Ectodermal cell (in vitro differentiated cells): Measurements from ENCODE around the gene ADAMTS9.
A peak's percentile ranks its signal among the peaks of the same experiment; 100 is the strongest.

ENCODE experiments used
- H3K27ac ChIP-seq: 2 replicates; pipeline ENCODE4 v1.7.0; 2013; ENCODE audit warnings: mild to moderate bottlenecking, low read depth, low read length; ENCODE audit not compliant: insufficient read depth, poor library complexity, severe bottlenecking
- H3K27me3 ChIP-seq: 2 replicates; pipeline ENCODE4 v1.7.0; 2013; ENCODE audit warnings: mild to moderate bottlenecking, low read length; ENCODE audit not compliant: insufficient read depth, control insufficient read depth, poor library complexity, severe bottlenecking
- H3K36me3 ChIP-seq: one replicate; pipeline ENCODE4 v1.7.0; 2013; ENCODE audit warnings: low read length; ENCODE audit not compliant: control insufficient read depth, insufficient read depth
- H3K4me1 ChIP-seq: one replicate; pipeline ENCODE4 v1.7.0; 2013; ENCODE audit warnings: low read length; ENCODE audit not compliant: control insufficient read depth, insufficient read depth
- H3K4me3 ChIP-seq: 2 replicates; pipeline ENCODE4 v1.7.0; 2013; ENCODE audit warnings: low read depth, low read length, control low read depth; ENCODE audit not compliant: insufficient read depth
- H3K9me3 ChIP-seq: 2 replicates; pipeline ENCODE4 v1.7.0; 2013; ENCODE audit warnings: mild to moderate bottlenecking, low read length, moderate library complexity; ENCODE audit not compliant: control insufficient read depth
- WGBS, 2 experiments: methylation state at CpG; one replicate each; pipeline ENCODE4 v1.1.7; 2013; ENCODE audit warnings: missing lambda C conversion rate in 2 of 2; 5-methylcytosine and 5-hydroxymethylcytosine counted together

Gene ADAMTS9

DNA sequence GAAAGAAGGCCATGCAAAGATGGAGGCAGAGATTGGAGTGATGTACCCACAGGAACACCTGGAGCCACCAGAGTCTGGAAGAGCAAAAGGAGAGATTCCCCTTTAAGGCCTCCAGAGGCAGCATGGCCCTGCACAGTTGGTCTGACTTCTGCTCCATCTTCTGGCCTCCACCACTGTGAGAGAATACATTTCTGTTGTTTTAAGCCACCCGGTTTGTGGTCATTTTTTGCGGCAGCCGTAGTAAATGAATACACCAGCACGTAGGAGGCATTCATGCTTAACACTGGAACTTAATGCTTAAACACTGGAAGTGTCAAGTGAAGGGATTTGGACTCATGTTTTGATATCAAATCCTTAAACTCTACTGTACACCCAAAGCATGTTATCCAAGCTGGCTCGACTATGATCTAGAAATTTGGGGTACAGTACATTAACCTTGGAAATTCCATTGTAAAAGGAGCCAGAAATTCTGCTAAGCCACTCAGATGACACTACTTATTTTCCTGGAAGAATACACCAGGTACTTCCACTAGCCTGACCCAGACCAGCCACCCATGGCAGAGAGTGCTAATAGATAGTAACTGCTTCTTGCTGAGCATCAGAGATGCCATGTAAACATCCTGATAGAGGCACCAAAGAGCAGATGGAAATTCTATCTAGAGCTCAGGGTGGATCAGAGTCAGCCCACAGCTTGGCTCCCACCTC lies 190.9 kb downstream of the ADAMTS9 start:
- H3K27me3 ChIP-seq: no peaks in the 10 kb centered on the region
- no peaks in the 10 kb centered on the region for H3K36me3 ChIP-seq
- H3K4me3 ChIP-seq: no peak overlapping the region
- no peaks in the 10 kb centered on the region for H3K9me3 ChIP-seq
- no peak overlapping the region for H3K27ac ChIP-seq
- H3K4me1 ChIP-seq: peaks cover 11% of the 10 kb centered on the region
- 97% methylated on average over 5 of the region's 5 CpGs for WGBS, 2 experiments

GRCh38 chr3:64495781-64496334 lies 191.9 kb downstream of the ADAMTS9 start:
- Histone ChIP-seq H3K27me3 (no peaks in the 10 kb centered on the region), H3K4me3 (no peak overlapping the region), H3K9me3 (no peaks in the 10 kb centered on the region), H3K27ac (no peak overlapping the region), H3K36me3 (no peaks in the 10 kb centered on the region), H3K4me1 (peaks cover 17% of the 10 kb centered on the region)
- WGBS, 2 experiments: 80 to 100% methylated on average over 1 to 2 of the region's 2 CpGs

GRCh38 chr3:64495121-64495780 lies 192.5 kb downstream of the ADAMTS9 start:
- WGBS, 2 experiments: 95% methylated on average over 3 to 4 of the region's 4 CpGs

DNA sequence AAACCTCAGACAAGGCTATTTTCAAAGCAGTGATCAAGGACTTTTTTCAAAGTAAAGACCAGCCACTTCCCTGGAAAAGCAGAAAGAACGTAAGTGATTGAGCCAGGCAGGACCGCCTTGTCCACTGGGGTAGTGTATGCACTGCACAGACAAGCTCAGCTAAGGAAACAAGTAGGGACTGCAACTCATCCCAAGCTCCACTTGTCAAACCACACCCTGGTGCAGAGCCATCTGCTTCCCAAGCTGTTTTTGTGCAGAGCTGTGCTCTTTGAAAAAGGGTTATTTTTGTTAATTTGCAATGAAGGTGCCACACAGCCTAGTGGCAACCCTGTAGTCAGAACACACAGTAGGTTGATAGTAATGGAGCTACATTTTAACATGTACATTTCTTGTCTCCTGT lies 193.3 kb downstream of the ADAMTS9 start:
- Histone ChIP-seq H3K4me3 (no peak overlapping the region), H3K36me3 (no peaks in the 10 kb centered on the region), H3K27me3 (no peaks in the 10 kb centered on the region), H3K9me3 (no peaks in the 10 kb centered on the region), H3K4me1 (peaks cover 23% of the 10 kb centered on the region), H3K27ac (no peak overlapping the region)
- 92 to 96% methylated on average over 2 of the region's 2 CpGs for whole genome bisulfite sequencing, 2 experiments

More at GRCh38 chr3:64495121-64495780, 192.5 kb downstream of the ADAMTS9 start:
- H3K27ac ChIP-seq: no peak overlapping the region
- no peaks in the 10 kb centered on the region for H3K27me3 ChIP-seq
- H3K4me1 ChIP-seq: peaks cover 17% of the 10 kb centered on the region
- H3K9me3 ChIP-seq: no peaks in the 10 kb centered on the region
- no peaks in the 10 kb centered on the region for H3K36me3 ChIP-seq
- no peak overlapping the region for H3K4me3 ChIP-seq

DNA sequence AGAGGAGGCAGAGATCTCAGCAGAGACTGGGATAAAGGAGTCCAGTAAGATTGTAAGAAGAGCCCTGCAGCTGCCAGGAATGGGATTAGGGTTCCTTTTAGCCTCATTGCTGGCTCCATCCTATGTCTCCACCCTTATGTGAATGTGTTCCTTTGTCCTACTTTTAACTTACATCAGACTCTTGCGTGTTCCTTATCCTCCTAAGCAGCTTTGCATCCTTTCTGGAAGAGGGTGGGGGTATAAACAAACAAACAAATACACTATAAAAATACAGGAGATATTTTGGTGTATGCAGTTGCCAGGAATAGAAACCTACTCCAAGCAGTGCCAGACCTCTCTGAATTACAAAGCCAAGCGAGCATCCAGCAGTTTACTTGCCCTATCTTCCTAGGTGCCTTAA lies 194.7 kb downstream of the ADAMTS9 start:
- Histone ChIP-seq H3K9me3 (no peaks in the 10 kb centered on the region), H3K4me3 (no peak overlapping the region), H3K4me1 (peaks cover 29% of the 10 kb centered on the region), H3K27ac (no peak overlapping the region), H3K36me3 (no peaks in the 10 kb centered on the region), H3K27me3 (no peaks in the 10 kb centered on the region)
- WGBS, 2 experiments: 75 to 93% methylated on average over 1 to 2 of the region's 2 CpGs

GRCh38 chr3:64491843-64492242 lies 196.0 kb downstream of the ADAMTS9 start:
- Histone ChIP-seq H3K4me1 (peaks cover 29% of the 10 kb centered on the region), H3K36me3 (no peaks in the 10 kb centered on the region)

DNA sequence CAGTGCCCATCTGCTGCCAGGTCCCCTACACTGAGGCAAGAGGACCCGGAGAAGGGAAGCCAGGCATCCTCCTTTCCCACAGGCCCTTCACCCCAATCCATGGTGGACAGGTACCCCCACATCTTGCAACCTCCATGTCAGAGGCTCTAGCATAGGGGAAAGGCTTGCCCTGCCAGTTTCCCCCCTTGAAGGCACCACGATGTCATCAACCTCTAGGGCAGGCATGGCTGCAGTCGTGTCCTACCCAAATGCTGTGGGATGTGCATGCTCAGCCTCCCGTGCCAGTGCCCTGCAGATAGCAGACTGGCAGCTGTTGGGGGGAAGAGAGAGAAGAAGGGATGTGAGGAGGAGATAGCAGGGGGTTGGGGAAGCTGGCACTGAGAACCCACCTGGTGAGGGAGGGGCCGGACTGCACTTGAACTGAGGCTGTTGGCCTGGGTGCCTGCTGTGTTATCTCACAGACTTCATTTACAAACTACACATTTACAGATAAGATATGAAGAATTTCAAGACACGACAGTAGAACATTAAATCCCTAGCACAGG lies 197.5 kb downstream of the ADAMTS9 start:
- Histone ChIP-seq H3K27me3 (no peaks in the 10 kb centered on the region), H3K27ac (no peak overlapping the region), H3K4me3 (no peak overlapping the region), H3K9me3 (no peaks in the 10 kb centered on the region), H3K36me3 (no peaks in the 10 kb centered on the region), H3K4me1 (peaks cover 29% of the 10 kb centered on the region)
- 89 to 90% methylated on average over 6 of the region's 6 CpGs for WGBS, 2 experiments

More at GRCh38 chr3:64491843-64492242, 196.0 kb downstream of the ADAMTS9 start:
- Histone ChIP-seq H3K9me3 (no peaks in the 10 kb centered on the region), H3K27me3 (no peaks in the 10 kb centered on the region), H3K4me3 (no peak overlapping the region), H3K27ac (no peak overlapping the region)
- 90 to 94% methylated on average over 3 of the region's 3 CpGs for WGBS, 2 experiments

GRCh38 chr3:64489361-64490044 lies 198.3 kb downstream of the ADAMTS9 start:
- H3K9me3 ChIP-seq: no peaks in the 10 kb centered on the region
- peaks cover 29% of the 10 kb centered on the region for H3K4me1 ChIP-seq
- WGBS, 2 experiments: 17 to 19% methylated on average over 22 to 23 of the region's 23 CpGs
- no peak overlapping the region for H3K4me3 ChIP-seq
- no peaks in the 10 kb centered on the region for H3K27me3 ChIP-seq
- no peak overlapping the region for H3K27ac ChIP-seq
- no peaks in the 10 kb centered on the region for H3K36me3 ChIP-seq

DNA sequence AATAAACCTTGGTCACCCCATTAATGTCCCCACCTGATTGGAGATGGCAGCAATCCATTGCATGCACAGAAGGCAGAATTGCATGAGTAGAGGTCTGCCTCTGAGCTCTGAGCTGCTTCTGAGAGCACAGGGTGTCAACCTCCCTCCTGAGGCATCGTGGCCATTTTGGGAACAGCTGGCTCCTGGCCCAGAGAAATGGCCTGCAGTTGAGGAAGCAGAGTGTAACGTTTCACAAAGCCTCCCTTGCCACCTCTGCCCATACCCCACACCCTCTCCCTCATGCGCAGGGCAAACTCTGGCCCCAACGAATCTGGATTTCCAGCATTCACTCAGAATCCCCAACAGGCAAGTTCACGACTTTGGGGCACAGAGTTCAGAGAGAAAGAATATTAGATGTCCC lies 198.9 kb downstream of the ADAMTS9 start:
- Histone ChIP-seq H3K36me3 (no peaks in the 10 kb centered on the region), H3K4me3 (no peak overlapping the region), H3K9me3 (no peaks in the 10 kb centered on the region), H3K27me3 (no peaks in the 10 kb centered on the region), H3K4me1 (peaks cover 29% of the 10 kb centered on the region), H3K27ac (peak overlapping the region; percentile 64)
- WGBS, 2 experiments: 50 to 61% methylated on average over 5 of the region's 5 CpGs
